ENCODE results near the gene WWP2. TPM values are rescaled to one million over a fixed set of nuclear protein-coding genes. Genes with fewer than 3 reads are reported as not detected.

WWP2 gene
- 47.5 and 53.8 TPM in 2 replicates for total RNA-seq (2022)
- Bru-seq, nascent RNA, result percentile 75 among the genes with signal in this experiment
- percentile 68 among the genes with signal in this experiment for BruChase-seq, experiment 1, labeled RNA remaining after a 6-hour chase
- percentile 62 among the genes with signal in this experiment for BruChase-seq, experiment 2, labeled RNA remaining after a 2-hour chase
- long read RNA-seq, full-length matches to known transcripts, result 16 of 34 reads
- long read RNA-seq, partial matches to known transcripts, result 11 of 34 reads
- long read RNA-seq, other reads (novel, unspliced or antisense), result 7 of 34 reads

- Mint-ChIP-seq H3K4me3 (ENCODE audit: low read depth, unreplicated experiment) (peak within 1 kb of the TSS; percentile 99), H3K27me3 (ENCODE audit: unreplicated experiment) (peaks cover 3% of the 10 kb centered on the region), H3K36me3 (ENCODE audit: insufficient read depth, unreplicated experiment) (peaks cover 27% of the 10 kb centered on the region), H3K27ac (ENCODE audit: unreplicated experiment) (peak within 1 kb of the TSS; percentile 97), H3K4me1 (ENCODE audit: low read depth, unreplicated experiment) (peaks cover 16% of the 10 kb centered on the region), H3K9me3 (ENCODE audit: low read depth, unreplicated experiment) (no peaks in the 10 kb centered on the region)
- DNase-seq, result peak; percentile 79
- intact Hi-C loops (cut with micrococcal nuclease; ENCODE audit: unreplicated experiment), result no loop called here
- no TSS peak for BruUV-seq (replicated peaks)
- CTCF ChIA-PET, result interaction anchor here (0.6 to 1.4 kb wide), 4 partner anchors 8 to 366 kb away, joined by 3 to 7 read pairs (median 4); partner anchors contain the start of gene NOB1
- no peak for TF ChIP-seq CTCF (IDR thresholded peaks at IDR 0.05; ENCODE audit: unreplicated experiment)
Observed at GRCh38 chr16:69761983-69762813, at the start of gene WWP2. Gene WWP2, plus strand, starts transcription at chr16:69762332. Its CDS starts 24,679 bp downstream, at chr16:69787011.

DNA sequence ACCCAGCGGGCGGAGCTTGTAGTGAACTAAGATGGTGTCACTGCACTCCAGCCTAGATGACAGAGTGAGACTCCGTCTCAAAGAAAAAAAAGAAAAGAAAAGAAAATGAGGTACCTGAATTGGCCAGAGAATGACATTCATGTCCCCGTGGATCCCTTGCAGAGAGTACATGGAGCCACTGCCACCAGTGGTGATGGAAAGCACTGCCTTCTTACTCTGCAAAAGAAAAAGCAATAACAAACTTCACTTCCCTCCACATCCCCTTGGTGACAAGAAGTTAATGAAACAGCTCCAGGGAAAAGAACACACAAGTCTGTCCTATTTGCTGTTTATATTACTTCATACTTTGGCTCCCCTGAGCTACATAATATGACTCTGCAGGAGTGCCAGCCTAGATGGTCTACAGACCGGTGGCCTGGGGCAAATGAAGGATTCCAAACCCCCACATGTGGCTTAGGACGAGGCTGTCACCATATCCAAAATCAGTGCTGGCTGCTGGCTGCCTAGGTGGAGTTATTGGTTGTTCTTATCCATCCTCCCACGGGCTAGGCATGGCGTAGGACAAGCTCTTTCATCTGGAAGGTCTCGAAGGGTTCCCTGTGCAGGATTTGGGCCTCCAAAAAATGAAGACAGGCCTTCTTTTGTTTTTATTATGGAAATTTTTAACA, 49.1 kb upstream of the WWP2 start:
- H3K4me3 Mint-ChIP-seq (ENCODE audit: low read depth, unreplicated experiment), result no peak overlapping the region
- BruUV-seq (replicated peaks), result no TSS peak
- no peaks in the 10 kb centered on the region for H3K27me3 Mint-ChIP-seq (ENCODE audit: unreplicated experiment)
- intact Hi-C loops (cut with micrococcal nuclease; ENCODE audit: unreplicated experiment), result no loop called here
- no peak for TF ChIP-seq CTCF (IDR thresholded peaks at IDR 0.05; ENCODE audit: unreplicated experiment)
- H3K4me1 Mint-ChIP-seq (ENCODE audit: low read depth, unreplicated experiment), result peaks cover 25% of the 10 kb centered on the region
- peaks cover 97% of the 10 kb centered on the region for H3K36me3 Mint-ChIP-seq (ENCODE audit: insufficient read depth, unreplicated experiment)
- no peaks in the 10 kb centered on the region for H3K9me3 Mint-ChIP-seq (ENCODE audit: low read depth, unreplicated experiment)
- DNase-seq, result no peak
- CTCF ChIA-PET, result interaction anchor here (0.8 kb wide), 1 partner anchor 11 kb away, joined by 3 read pairs; no protein-coding TSS in a partner anchor
- no peak overlapping the region for H3K27ac Mint-ChIP-seq (ENCODE audit: unreplicated experiment)

GRCh38 chr16:69717066-69717465, 45.1 kb upstream of the WWP2 start:
- no TSS peak for BruUV-seq (replicated peaks)
- no peak overlapping the region for H3K4me3 Mint-ChIP-seq (ENCODE audit: low read depth, unreplicated experiment)
- no peak for TF ChIP-seq CTCF (IDR thresholded peaks at IDR 0.05; ENCODE audit: unreplicated experiment)
- H3K36me3 Mint-ChIP-seq (ENCODE audit: insufficient read depth, unreplicated experiment), result peaks cover 89% of the 10 kb centered on the region
- no peak for DNase-seq
- CTCF ChIA-PET, result no interaction called here
- no peak overlapping the region for H3K27ac Mint-ChIP-seq (ENCODE audit: unreplicated experiment)
- no peaks in the 10 kb centered on the region for H3K27me3 Mint-ChIP-seq (ENCODE audit: unreplicated experiment)
- intact Hi-C loops (cut with micrococcal nuclease; ENCODE audit: unreplicated experiment), result no loop called here
- no peaks in the 10 kb centered on the region for H3K9me3 Mint-ChIP-seq (ENCODE audit: low read depth, unreplicated experiment)
- peaks cover 25% of the 10 kb centered on the region for H3K4me1 Mint-ChIP-seq (ENCODE audit: low read depth, unreplicated experiment)

DNA sequence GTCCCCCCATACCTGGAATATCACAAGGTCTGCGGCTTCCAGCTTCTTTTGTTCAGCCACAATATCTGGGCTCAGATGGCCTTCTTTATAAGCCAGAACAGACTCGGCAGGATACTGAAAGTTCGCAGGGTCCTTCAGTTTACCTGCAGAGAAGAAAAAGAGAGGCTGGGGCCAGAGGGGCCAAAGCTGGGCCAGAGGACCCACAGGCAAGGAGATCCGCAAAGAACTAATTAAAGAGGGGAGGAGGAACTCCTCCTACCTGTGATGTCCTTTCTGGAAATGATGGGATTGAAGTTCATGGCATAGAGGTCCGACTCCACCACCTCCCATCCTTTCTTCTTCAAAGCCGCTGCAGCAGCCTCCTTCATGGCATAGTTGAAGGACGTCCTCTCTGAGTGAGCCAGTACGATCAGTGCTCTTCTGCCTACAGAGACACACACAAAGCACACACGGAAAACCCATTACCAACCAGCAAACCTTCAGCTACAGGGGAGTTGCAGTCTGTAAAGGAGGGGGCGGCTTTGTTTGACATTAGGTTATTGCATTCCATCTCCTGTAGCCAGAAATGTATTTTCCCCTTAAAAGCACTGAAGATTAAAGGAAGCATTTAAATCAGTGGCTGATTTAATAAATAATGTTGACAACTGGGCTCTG, 43.9 kb upstream of the WWP2 start:
- H3K4me1 Mint-ChIP-seq (ENCODE audit: low read depth, unreplicated experiment), result peaks cover 24% of the 10 kb centered on the region
- TF ChIP-seq CTCF (IDR thresholded peaks at IDR 0.05; ENCODE audit: unreplicated experiment), result no peak
- H3K9me3 Mint-ChIP-seq (ENCODE audit: low read depth, unreplicated experiment), result no peaks in the 10 kb centered on the region
- no peaks in the 10 kb centered on the region for H3K27me3 Mint-ChIP-seq (ENCODE audit: unreplicated experiment)
- peaks cover 89% of the 10 kb centered on the region for H3K36me3 Mint-ChIP-seq (ENCODE audit: insufficient read depth, unreplicated experiment)
- CTCF ChIA-PET, result interaction anchor here (0.6 kb wide), 1 partner anchor 673 kb away, joined by 3 read pairs; no protein-coding TSS in a partner anchor
- intact Hi-C loops (cut with micrococcal nuclease; ENCODE audit: unreplicated experiment), result no loop called here
- BruUV-seq (replicated peaks), result no TSS peak
- no peak overlapping the region for H3K4me3 Mint-ChIP-seq (ENCODE audit: low read depth, unreplicated experiment)
- DNase-seq, result no peak
- H3K27ac Mint-ChIP-seq (ENCODE audit: unreplicated experiment), result no peak overlapping the region

Measured in Calu3 (cell line).